ENCODE measurements around the gene BSG. TPM values are rescaled to one million over a fixed set of nuclear protein-coding genes. Genes with fewer than 3 reads are reported as not detected.
"Not testable (repeated sequence)": the region's sequence is repeated elsewhere in the genome, so short reads cannot be mapped to it uniquely, and the experiment has no call there.

BSG gene
- total RNA-seq, 1 experiment from 2014 or later, result 614 TPM

- DNase-seq (ENCODE audit: extremely low read depth, low read depth), result no peak
These were observed 29.4 kb downstream of the BSG start for GRCh38 chr19:601790-602189.

- no peak for DNase-seq (ENCODE audit: extremely low read depth, low read depth)
These were observed 30.2 kb downstream of the BSG start for GRCh38 chr19:602391-603301.

GRCh38 chr19:603302-603639 lies 30.9 kb downstream of the BSG start:
- not testable (repeated sequence) for DNase-seq (ENCODE audit: extremely low read depth, low read depth)

- not testable (repeated sequence) for DNase-seq (ENCODE audit: extremely low read depth, low read depth)
These were observed 31.4 kb downstream of the BSG start for GRCh38 chr19:603779-604178.

GRCh38 chr19:604355-604754 lies 32.0 kb downstream of the BSG start:
- DNase-seq (ENCODE audit: extremely low read depth, low read depth), result no peak

- DNase-seq (ENCODE audit: extremely low read depth, low read depth), result not testable (repeated sequence)
These were observed 32.9 kb downstream of the BSG start for GRCh38 chr19:605061-605971.

GRCh38 chr19:607301-608154 lies 35.1 kb downstream of the BSG start:
- no peak for DNase-seq (ENCODE audit: extremely low read depth, low read depth)

GRCh38 chr19:608155-609003 lies 36.0 kb downstream of the BSG start:
- DNase-seq (ENCODE audit: extremely low read depth, low read depth), result no peak

GRCh38 chr19:609004-609346 lies 36.6 kb downstream of the BSG start:
- DNase-seq (ENCODE audit: extremely low read depth, low read depth), result no peak

- DNase-seq (ENCODE audit: extremely low read depth, low read depth), result no peak
These were observed 37.8 kb downstream of the BSG start for GRCh38 chr19:610071-610800.

GRCh38 chr19:610801-611480 lies 38.5 kb downstream of the BSG start:
- DNase-seq (ENCODE audit: extremely low read depth, low read depth), result no peak

- no peak for DNase-seq (ENCODE audit: extremely low read depth, low read depth)
These were observed 39.1 kb downstream of the BSG start for GRCh38 chr19:611481-611868.

GRCh38 chr19:612941-613340 lies 40.5 kb downstream of the BSG start:
- no peak for DNase-seq (ENCODE audit: extremely low read depth, low read depth)

GRCh38 chr19:613732-614567 lies 41.6 kb downstream of the BSG start:
- DNase-seq (ENCODE audit: extremely low read depth, low read depth), result no peak

- DNase-seq (ENCODE audit: extremely low read depth, low read depth), result no peak
These were observed 43.2 kb downstream of the BSG start for GRCh38 chr19:615619-616018.

GRCh38 chr19:616062-616700 lies 43.8 kb downstream of the BSG start:
- DNase-seq (ENCODE audit: extremely low read depth, low read depth), result no peak
